HG02885 (cell line): ENCODE measurements around the gene TSPAN9.

Source experiments
- ATAC-seq: cut with Tn5 transposase; IDR thresholded peaks from one replicate; pipeline ENCODE4 v1.9.1; 2021; ENCODE audit warnings: mild to moderate bottlenecking; ENCODE audit not compliant: unreplicated experiment, poor library complexity

Gene TSPAN9

DNA sequence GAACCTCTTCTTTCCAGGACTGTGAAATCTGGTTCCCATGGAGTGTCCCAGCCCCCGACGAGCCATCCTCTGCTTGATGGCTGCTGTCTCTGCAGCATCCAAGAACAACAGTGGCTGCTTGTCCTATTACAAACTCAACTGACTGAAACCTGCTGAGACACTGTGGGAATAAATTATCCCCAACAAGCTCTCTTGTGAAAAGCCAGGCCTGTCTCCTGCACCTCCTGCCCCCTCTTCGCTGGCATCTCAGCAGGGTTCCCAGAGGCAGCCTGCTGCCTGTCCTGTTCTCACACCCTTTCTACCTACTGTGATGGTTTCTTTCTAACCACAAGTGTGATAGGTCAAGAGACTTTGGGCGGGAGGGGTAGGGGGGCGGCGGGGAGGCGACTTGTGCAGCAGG lies 180.2 kb downstream of the TSPAN9 start:
- ATAC-seq, result no peak

DNA sequence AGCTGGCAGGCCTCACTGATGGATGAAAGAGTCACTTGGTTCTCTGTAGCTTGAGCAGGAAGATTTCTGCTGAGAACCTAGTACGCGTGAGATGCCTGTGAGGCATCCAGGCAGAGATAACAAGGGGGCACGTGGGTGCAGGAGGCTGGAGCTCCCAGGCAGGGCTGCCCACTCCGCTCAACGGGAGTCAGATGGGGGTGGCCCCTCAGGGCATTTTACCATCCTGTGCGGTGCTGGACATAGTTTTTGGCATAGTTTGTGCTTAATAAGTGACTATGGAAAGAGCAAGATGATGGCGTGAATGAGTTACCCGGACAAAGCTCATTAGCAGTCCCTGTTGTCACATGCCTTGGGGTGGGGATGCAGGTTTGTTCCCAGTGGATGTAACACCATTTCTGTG lies 182.8 kb downstream of the TSPAN9 start:
- ATAC-seq, result no peak

DNA sequence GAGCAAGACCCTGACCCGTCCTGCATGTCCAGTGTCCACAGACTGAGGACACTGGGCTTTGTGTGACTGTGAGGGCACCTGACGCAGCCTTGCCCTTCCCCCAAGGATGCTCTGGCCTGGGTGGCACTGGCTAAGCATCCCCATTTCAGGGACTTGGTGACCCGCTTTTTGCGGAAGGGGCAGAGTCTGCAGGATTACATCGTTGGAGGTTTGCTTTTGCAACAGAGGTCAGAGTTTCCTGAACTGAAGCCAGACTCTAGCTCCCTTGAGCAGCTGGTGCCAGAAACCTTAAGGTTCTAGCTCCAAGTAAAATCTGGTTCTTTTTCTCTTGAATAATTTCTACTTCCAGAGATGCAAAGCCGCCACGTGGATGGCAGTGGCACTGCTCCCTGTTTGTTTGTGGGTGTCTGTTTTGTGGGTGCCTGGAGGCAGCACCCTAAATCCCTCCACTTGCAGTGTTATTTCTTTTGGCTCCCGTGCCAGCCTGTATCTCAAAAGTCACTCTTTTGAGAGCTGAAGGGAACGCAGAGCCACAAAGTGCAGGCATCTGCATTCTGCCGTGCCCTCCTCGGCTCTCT lies 184.7 kb downstream of the TSPAN9 start:
- ATAC-seq, result no peak

DNA sequence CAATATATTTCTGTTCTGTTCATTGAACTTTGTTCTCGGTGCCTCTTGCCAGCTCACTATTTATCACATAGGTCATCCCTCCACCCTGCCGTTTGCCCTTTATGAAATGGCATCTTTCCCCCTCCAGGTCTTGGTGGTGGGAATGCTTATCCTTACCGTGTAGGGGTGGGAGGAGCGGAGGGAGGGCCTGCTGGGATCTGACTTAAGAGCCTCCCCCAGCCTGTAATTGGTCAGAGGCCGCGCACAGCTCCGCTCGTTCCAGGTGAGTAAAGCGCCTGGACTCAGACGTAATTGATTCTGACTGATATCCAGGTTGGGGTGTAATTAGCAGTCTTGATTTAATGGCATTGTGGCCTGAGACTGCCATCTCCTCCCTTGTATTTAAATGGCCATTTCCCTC lies 185.3 kb downstream of the TSPAN9 start:
- ATAC-seq, result no peak

DNA sequence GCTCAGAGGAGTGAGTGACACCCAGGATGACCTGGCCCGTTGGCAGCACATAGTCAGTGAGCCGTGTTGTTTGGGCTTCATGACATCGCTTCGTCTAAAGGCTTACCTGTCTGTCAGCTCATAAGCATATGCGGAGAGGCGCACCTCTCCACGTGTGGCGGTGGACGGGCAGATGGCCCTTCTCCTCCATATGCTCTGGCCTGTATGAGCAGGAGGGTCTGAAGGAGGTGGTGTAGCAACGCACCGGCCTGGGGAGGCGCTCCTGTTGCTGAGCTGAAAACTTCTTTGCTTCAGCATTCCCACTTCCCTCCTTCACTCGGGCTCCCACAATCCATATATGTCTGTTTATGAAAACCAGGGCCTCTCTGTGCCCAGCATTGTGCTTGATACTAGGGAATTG lies 186.1 kb downstream of the TSPAN9 start:
- no peak for ATAC-seq

DNA sequence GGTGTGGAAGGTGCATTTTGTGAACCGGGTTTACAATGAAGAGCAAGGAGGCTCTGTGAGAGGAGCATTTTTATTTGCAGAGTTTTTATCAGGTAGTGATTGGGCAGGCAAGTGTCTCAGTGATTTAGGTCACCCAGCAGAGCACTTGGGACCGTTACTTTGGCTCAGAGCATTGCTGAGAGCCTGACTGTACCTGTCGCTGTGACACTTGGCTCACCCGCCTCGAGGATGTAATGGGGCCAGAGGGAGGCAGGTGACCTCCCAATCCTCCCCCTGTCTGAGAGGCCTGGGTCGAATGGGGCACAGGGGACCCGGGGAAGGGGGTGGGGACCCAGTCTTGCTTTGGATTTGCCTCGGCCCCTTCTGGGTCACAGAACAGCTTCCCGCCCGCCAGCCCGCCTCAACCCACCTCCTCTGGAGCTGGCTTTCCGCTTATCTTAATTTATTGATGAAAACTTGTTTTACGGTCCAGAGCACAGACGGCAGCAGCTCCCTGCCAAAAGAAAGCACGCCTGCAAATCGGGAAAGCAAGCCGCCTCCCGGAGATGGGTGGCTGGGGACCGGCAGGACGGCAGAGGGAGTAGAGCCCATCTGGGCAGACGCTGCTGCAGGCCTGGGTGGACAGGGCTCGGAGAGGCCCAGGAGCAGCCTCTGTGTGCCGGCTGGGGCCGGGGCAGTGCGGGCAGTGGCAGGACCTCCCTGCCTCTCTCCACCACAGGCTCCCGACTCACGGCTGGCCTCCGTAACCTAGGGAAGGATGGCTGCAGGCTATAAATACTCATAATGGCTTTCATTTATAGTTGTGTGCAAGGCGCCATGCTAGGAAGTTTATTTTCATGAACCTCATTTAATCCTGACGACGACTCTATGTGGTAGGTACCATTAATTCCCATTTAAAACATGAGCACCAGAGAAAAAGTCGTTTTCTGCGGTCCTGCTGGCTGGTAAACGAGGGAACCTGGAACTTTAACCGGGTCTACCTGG lies 187.1 kb downstream of the TSPAN9 start:
- no peak for ATAC-seq

DNA sequence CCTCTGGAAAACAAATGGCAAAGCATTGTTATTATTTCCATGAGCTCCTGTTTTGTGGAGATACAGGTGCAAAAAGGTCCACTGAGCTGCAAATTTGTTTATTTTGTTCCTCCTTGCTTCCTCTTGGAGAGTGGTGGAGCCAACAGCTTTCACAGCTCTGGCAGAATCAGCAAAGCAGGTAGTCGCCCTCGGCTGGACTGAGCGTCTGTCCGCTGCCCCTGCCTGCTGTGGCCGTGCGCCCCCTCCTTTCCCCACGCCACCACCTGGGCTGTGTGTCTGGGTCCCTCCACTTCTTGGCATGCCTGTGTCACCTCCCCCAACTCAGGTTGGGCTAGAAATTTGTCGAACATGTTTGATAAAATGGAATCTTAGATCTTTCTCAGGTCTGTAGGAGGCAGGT lies 188.2 kb downstream of the TSPAN9 start:
- no peak for ATAC-seq

DNA sequence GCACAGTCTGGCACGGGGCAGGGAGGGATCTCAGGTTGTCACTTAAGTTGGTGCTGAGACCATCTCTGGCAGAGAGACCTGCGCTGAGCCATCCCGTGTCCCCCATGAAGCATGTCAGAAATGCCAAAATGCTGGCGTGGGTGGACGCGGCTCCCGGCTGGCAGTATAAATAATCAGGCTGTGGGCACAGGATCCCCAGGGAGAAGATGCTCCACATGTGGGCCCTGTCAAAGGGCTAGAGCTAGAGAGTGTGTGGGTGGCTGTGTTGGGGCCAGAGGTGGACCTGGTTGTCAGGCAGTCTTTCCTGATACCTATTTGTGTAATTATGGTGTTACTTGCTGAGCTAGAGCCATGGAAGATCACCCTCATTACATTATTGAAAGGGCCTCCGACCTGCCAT lies 189.5 kb downstream of the TSPAN9 start:
- ATAC-seq, result no peak

DNA sequence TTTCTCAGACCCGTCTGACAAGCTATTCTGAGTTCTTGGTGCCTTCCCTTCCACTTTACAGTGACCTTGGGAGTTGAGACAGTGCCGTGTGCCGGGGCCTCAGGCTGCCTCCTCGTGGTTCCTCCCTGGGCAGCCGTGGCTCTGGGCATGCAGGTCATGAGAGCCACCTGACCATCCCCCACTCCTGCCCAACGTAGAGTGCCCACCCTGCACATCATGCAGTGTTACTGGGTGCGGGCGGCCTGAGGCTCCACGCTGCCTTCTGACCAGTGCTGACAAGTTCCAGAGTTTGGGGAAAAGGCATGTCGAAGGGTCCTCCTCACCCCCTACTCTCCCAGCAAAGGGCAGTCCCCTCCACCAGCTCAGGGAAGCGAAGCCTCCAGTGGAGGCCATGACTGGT lies 190.5 kb downstream of the TSPAN9 start:
- no peak for ATAC-seq

DNA sequence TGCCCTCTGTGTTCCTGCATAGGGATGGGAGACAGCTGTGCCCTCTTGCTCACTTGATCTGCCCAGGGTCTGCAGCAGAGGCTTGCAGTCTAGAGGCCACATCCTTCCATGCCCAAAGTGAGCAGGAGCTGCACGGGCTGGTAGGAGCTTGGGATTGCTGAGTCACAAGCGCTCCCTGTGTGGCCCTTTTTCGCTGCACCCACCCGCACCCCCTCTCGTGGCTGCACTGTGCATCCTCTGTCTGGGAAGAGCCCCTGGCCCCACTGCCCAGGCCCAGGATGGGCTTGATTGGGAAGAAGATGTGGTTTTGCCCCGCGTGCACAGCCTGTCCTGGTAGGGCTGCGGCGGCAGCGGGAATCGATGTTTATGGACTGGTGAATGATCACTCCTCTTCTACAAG lies 192.4 kb downstream of the TSPAN9 start:
- no peak for ATAC-seq

DNA sequence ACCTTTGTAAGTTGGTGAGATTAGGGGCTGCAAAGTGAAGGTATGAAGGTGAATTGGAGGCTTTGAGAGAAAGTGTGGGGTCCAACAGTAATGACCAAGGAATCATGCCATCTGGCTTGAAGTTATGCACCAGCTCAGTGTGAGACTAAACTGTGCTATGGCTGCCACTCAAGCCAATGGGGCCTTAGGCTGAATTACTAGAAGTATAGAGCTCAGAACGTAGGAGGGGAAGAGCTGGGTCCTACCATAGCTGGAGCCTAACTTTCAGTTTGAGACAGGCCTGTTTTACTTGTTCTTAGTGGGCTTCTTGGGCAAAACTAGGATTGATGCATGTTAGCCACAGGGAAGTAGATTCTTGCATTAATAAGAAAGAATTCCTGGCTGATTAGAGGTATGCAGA lies 194.0 kb downstream of the TSPAN9 start:
- no peak for ATAC-seq

DNA sequence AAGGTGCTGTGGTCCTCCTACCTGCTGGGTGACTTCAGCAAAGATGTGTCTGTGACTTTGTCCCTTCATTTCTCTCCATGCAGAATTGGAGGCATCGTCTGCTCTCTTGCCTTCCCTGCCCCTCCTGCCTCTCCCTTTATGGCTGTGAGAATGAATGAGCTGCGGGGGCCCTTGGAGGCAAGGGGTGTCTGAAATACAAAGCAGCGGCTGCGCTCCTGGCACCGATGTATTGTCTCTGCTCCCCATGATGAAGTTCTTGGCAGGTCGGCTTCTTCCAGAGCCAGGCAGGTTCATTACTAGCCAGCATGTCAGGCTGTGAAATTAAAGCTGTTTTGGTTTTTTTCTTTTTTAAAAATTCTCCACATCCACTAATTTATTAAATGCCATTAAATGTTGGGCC lies 194.5 kb downstream of the TSPAN9 start:
- no peak for ATAC-seq

DNA sequence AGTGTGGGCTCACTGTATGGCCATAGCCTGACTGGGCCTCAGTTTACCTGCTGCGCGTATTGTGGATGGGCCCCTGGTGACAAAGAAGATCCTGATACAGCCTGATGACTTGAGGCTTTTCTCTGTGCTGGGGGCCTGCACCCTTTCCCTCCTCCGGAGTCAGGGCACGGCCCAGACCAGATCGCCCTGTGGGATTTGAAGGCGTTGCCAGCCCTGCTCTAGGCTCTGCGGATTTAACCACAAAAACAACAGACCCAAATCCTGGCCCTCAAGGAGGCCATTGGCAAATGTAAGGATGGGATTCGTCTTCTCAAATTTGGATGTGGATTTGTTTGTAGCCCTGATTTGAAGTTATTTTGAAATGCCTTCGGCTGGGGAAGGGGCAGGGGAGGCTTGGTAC lies 195.8 kb downstream of the TSPAN9 start:
- ATAC-seq, result no peak

DNA sequence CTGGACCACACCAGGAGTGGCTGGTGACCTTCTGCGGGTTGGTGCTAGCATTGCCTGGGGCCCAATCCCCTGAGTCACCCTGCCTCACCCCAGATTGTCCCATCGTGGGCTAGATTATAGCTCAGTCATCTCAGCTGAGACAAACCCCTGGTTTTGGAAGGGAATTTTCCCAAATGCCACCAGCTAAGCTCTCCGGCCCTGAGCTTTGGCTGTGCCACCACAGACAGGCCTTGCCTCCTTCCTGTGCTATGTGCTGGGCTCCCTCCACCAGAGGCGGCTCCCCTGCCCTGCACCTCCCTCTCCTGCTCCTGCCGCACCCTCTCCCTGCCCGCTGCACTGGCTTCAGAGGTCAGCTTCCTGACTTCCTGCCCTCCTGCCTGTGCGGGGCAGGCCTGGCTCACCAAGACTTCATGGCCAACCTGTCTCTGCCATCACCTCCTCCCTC lies 196.3 kb downstream of the TSPAN9 start:
- ATAC-seq, result no peak

DNA sequence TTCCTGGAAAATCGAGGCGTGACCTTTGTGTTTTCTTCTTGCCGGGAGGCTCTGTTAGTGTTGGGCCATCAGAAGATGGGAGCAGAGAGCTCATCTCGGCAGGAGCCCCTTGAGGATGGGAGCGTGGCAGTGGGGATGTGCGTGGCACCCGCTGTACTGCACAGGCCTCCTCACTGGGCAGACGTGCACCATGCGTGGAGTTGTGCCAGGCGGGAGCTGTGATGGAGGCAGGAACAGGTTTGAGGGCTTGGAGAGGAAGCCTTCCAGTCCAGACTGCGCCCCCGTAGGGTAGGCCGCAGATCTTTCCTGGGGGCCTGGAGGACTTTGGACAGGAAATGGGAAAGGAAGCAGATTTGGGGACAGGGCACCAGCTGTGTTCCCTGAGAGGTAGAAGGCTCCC lies 197.5 kb downstream of the TSPAN9 start:
- ATAC-seq, result no peak

DNA sequence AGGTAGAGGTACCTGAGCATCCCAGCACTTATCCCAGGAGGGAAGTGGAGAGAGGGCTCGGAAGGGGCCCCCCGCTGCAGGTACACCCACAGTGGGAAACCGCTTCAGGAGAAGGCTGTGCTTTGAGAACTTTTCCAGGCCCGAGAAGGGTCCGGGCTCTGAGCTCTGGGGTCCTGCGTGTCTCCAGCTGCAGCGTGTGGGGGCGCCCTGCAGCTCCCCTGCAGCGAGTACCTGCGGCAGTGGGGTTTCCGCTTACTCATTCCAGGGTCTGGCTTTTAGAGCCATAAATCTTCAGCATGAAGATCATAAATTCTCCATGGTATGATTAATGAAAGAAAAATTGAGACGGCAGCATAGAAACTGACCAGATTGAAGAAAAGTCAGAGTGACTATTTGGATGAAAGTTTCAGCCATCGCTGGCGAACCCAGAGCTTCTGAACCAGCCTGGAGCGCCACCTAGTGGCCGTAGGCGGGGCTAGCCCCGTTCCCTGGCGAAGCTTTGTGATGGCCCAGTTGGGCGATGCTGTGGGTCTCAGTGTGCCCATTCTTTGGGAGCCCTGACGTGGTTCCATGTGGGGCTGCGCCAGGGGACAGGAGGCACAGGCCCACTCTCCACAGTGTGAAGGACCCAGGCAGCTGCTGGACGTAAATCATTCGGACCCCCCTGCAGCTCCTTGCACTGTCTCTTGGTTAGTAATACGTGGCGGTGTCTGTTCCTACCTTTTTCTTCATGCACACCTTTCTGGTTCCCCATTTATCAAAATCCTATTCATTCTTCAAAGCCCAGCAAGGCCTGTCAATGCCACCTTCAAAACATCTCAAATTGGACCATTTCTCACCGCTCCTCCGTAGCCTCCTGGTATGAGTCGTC lies 198.2 kb downstream of the TSPAN9 start:
- ATAC-seq, result no peak

DNA sequence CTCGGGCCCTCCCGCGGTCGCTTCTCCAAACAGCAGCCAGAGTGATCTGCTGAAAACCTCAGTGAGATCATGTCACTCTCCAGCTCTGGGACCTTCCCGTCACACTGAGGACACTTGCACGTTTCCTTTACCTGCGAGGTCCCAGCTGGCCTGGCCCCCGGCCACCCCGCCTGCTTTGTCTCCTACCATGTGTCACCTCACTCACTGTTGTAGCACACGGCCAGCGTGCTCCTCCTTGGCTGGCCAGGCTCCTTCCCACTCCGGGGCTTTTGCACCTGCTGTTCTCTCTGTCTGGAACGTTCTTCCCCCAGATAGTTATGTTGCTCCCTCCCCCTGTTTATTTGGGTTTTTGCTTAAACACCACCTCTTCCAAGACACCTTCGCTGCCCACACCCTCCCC lies 199.0 kb downstream of the TSPAN9 start:
- ATAC-seq, result no peak

DNA sequence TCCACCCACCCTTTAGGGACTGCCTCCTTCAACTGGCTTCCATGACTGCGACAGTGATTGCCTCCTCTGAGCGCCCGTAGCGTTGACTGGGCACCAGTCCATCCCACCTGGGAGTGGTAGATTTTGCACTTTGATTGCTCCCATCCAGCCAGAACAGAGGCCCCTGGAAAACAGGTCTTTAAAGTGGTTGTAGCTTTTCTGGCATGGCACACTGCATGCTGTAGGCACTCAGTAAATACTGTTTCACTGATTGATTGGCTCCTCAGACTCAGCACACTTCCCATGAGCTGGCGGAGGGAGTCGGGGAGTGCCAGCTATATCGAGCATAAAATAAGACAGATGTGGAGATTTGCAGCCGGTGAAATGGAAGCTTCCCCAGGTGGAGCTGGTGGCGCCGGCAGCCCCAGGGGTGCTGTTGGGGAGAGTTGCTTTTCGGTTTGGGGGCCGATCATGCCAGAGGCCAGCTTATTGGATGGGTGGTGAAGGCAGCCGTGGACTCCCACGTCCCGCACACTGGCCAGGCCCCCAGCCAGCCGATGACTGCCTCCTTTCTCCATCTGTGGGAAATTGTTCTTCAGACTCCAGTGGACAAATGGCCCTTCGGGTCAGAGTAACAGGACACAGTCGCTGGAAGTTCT lies 200.2 kb downstream of the TSPAN9 start:
- ATAC-seq, result no peak

DNA sequence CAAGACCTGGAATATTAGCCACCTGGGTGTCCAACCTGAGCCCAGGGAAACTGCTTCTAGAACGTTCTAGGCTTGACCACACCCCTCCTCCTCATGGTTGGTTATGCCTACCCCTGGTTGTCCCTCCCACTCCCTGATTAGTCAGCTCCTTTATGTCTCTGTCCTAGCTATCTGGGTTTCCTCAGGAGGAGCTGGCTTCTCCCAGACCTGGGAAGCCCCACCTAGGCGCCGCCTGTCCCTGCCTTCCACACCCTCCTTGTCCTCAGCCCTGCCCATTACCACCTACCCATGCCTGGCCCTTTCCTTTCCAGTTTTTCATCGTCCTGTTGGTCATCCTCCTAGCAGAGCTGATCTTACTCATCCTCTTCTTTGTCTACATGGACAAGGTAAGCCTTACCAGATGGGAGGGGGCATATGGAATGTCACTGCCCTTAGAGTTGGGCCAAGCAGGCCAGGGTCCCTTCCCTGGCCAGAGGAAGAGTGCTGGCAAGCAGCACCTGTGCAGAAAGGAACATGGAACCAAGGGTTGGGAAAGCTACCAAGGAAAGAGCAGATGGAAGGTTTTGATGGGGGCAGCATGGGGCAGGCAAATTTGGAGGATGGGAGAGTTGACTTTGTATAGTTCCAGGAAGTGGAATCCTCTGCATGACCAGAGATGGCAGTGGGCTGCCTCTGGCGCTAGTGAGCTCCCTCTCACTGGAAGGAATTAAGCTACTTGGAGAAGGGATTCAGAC lies 201.7 kb downstream of the TSPAN9 start:
- no peak for ATAC-seq

DNA sequence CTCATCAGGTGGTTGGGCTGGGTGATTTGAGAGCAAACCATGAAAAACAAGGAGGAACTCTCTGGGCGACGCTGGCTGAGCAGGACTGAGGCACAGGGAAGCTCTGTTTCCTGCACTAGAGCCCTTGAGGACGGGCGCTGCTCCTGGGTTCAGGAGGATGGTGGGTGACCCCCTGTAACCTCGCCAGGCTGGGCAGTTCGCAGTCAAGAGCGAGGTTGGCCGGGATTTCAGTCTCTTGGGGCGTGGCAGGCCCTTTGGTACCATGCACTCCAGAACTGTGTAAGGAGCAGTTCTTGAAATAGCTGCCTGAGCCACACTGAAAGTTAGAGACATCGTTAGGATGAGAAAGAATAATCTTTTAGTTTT lies 202.2 kb downstream of the TSPAN9 start:
- ATAC-seq, result no peak
